HL-60 (cell line): Measurements from ENCODE around the gene TSC22D4.

Experiments
- POLR2AphosphoS5 ChIP-seq: IDR thresholded peaks from 2 replicates; pipeline ENCODE4 v1.6.1; 2012; ENCODE audit warnings: low read depth
- TF ChIP-seq, protein P1 (sequence below): IDR thresholded peaks from 2 replicates; pipeline ENCODE4 v1.6.1; 2012; ENCODE audit warnings: low read depth; ENCODE audit not compliant: insufficient replicate concordance
- TF ChIP-seq, protein P2 (sequence below): IDR thresholded peaks from one replicate; pipeline ENCODE4 v1.5.1; 2011; ENCODE audit warnings: low read length, control low read depth, inconsistent platforms; ENCODE audit not compliant: insufficient read depth

DNA sequence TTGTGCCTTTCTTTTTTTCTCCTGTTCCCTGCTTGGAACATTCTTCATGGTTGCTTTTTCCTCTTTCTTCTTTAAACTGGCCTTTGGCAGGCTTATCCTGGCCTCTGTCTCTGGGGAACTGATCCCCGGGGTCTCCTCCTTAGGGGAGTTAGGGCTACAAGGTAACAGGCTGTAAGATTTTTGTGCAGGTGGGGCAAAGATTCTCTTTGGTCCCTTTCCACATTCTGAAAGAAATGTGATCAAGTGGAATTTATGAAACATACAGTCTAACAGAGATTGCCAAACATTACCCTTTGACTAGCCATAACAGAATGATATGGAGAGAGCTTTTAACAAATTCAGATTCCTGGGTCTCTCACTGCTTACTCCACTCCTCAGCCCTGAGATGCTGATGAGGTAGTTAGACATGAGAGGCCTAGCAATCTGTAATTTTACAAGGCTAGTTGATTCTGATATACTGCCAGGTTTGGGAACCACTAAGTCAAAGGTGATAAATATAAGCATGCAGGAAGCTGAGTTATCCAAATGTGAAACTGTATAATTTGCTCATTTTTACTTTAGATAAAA lies 59.3 kb downstream of the TSC22D4 start:
- no peak for TF ChIP-seq POLR2AphosphoS5
- TF ChIP-seq, protein P1, sequence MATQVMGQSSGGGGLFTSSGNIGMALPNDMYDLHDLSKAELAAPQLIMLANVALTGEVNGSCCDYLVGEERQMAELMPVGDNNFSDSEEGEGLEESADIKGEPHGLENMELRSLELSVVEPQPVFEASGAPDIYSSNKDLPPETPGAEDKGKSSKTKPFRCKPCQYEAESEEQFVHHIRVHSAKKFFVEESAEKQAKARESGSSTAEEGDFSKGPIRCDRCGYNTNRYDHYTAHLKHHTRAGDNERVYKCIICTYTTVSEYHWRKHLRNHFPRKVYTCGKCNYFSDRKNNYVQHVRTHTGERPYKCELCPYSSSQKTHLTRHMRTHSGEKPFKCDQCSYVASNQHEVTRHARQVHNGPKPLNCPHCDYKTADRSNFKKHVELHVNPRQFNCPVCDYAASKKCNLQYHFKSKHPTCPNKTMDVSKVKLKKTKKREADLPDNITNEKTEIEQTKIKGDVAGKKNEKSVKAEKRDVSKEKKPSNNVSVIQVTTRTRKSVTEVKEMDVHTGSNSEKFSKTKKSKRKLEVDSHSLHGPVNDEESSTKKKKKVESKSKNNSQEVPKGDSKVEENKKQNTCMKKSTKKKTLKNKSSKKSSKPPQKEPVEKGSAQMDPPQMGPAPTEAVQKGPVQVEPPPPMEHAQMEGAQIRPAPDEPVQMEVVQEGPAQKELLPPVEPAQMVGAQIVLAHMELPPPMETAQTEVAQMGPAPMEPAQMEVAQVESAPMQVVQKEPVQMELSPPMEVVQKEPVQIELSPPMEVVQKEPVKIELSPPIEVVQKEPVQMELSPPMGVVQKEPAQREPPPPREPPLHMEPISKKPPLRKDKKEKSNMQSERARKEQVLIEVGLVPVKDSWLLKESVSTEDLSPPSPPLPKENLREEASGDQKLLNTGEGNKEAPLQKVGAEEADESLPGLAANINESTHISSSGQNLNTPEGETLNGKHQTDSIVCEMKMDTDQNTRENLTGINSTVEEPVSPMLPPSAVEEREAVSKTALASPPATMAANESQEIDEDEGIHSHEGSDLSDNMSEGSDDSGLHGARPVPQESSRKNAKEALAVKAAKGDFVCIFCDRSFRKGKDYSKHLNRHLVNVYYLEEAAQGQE: no peak
- TF ChIP-seq, protein P2, sequence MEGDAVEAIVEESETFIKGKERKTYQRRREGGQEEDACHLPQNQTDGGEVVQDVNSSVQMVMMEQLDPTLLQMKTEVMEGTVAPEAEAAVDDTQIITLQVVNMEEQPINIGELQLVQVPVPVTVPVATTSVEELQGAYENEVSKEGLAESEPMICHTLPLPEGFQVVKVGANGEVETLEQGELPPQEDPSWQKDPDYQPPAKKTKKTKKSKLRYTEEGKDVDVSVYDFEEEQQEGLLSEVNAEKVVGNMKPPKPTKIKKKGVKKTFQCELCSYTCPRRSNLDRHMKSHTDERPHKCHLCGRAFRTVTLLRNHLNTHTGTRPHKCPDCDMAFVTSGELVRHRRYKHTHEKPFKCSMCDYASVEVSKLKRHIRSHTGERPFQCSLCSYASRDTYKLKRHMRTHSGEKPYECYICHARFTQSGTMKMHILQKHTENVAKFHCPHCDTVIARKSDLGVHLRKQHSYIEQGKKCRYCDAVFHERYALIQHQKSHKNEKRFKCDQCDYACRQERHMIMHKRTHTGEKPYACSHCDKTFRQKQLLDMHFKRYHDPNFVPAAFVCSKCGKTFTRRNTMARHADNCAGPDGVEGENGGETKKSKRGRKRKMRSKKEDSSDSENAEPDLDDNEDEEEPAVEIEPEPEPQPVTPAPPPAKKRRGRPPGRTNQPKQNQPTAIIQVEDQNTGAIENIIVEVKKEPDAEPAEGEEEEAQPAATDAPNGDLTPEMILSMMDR: no peak
